GM18951 (cell line): Measurements from ENCODE around the gene TTC39A.

ENCODE experiments used
- POLR2A ChIP-seq: IDR thresholded peaks from 4 replicates; pipeline ENCODE4 v1.6.1; 2011; ENCODE audit warnings: mild to moderate bottlenecking; ENCODE audit not compliant: insufficient read length, insufficient read depth; ENCODE audit errors: extremely low read depth
- in situ Hi-C: fragments of 300-500 bp; cut with MboI; formaldehyde crosslinking; loops from one replicate; pipeline ENCODE4 v1.12.0; 2022; ENCODE audit warnings: low sequenced_read_pairs, mixed read lengths, inconsistent platforms; ENCODE audit not compliant: unreplicated experiment

Gene TTC39A

GRCh38 chr1:51314974-51315373 is 15.4 kb downstream of the TTC39A start:
- TF ChIP-seq POLR2A: no peak
- in situ Hi-C loops: no loop called here

- in situ Hi-C loops: no loop called here
- TF ChIP-seq POLR2A: no peak
Observed at GRCh38 chr1:51313961-51314777, 16.2 kb downstream of the TTC39A start.

- in situ Hi-C loops: no loop called here
Observed at GRCh38 chr1:51313268-51313852, 17.0 kb downstream of the TTC39A start.

GRCh38 chr1:51312718-51313117 is 17.6 kb downstream of the TTC39A start:
- no peak for TF ChIP-seq POLR2A
- in situ Hi-C loops: no loop called here

More at GRCh38 chr1:51313268-51313852, 17.0 kb downstream of the TTC39A start:
- no peak for TF ChIP-seq POLR2A

- in situ Hi-C loops: no loop called here
- no peak for TF ChIP-seq POLR2A
Observed at GRCh38 chr1:51311826-51312225, 18.5 kb downstream of the TTC39A start.

GRCh38 chr1:51310871-51311613 is 19.3 kb downstream of the TTC39A start:
- in situ Hi-C loops: no loop called here
- TF ChIP-seq POLR2A: no peak

GRCh38 chr1:51309291-51309690 is 21.1 kb downstream of the TTC39A start:
- TF ChIP-seq POLR2A: no peak

GRCh38 chr1:51308636-51309035 is 21.7 kb downstream of the TTC39A start:
- in situ Hi-C loops: no loop called here
- TF ChIP-seq POLR2A: no peak

More at GRCh38 chr1:51309291-51309690, 21.1 kb downstream of the TTC39A start:
- in situ Hi-C loops: no loop called here

- TF ChIP-seq POLR2A: no peak
- in situ Hi-C loops: no loop called here
Observed at GRCh38 chr1:51306950-51307349, 23.4 kb downstream of the TTC39A start.

GRCh38 chr1:51305371-51305823 is 25.0 kb downstream of the TTC39A start:
- in situ Hi-C loops: no loop called here
- no peak for TF ChIP-seq POLR2A

GRCh38 chr1:51304360-51304759 is 26.0 kb downstream of the TTC39A start:
- TF ChIP-seq POLR2A: no peak
- in situ Hi-C loops: no loop called here

- in situ Hi-C loops: no loop called here
- no peak for TF ChIP-seq POLR2A
Observed at GRCh38 chr1:51303751-51304251, 26.6 kb downstream of the TTC39A start.

- in situ Hi-C loops: no loop called here
- TF ChIP-seq POLR2A: no peak
Observed at GRCh38 chr1:51303315-51303714, 27.0 kb downstream of the TTC39A start.
